DOHH2 (cell line): ENCODE results near the gene MLC1.

Experiments used
- EZH2phosphoT487 ChIP-seq: fragments of 200-600 bp; sonication (generic); IDR thresholded peaks from 2 replicates; pipeline ENCODE4 v1.6.1; 2017; ENCODE audit warnings: borderline replicate concordance, mild to moderate bottlenecking, antibody characterized with exemption, low read length, moderate library complexity, mixed read lengths
- TF ChIP-seq, protein P1 (sequence below): fragments of 200-600 bp; sonication (generic); IDR thresholded peaks from one replicate; pipeline ENCODE4 v1.5.1; 2014; ENCODE audit warnings: antibody characterized with exemption, mild to moderate bottlenecking, low read depth, low read length; ENCODE audit not compliant: poor library complexity, severe bottlenecking

DNA sequence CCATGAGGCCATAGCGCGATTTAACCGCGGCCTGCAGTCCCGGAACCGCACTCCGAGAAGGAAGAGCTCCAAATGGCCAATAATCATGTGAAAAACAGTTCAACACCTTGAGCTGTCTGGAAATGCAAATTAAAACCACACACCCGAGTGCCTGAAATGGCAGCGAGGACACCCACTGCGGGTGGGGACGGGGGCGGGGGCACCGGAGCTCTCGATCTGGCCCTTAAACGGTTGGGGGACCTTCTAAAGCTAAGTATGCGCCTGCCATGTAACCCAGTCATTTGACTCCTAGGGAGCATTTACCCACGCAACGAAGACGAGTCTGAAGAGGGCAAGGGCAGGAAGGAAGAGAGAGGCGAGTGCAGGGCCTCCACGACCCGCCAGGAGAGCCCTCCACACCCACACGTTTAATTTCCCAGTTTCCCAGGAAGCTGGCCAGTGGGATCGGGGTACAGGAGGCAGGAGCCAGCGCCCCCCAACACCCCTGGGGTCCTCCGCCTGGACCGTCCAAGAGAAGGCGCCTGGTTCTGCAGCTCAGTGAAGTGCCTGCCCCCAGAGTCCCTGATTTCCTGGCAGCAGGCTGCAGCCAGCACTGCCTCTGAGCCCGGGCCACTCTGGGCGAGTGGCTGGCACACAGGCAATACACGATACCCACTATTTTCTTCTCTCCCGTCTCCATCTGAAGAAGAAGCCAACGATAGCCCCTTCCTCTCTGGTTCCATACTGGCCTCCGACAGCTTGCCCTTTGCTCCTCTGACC, 28.8 kb downstream of the MLC1 start:
- TF ChIP-seq, protein P1, sequence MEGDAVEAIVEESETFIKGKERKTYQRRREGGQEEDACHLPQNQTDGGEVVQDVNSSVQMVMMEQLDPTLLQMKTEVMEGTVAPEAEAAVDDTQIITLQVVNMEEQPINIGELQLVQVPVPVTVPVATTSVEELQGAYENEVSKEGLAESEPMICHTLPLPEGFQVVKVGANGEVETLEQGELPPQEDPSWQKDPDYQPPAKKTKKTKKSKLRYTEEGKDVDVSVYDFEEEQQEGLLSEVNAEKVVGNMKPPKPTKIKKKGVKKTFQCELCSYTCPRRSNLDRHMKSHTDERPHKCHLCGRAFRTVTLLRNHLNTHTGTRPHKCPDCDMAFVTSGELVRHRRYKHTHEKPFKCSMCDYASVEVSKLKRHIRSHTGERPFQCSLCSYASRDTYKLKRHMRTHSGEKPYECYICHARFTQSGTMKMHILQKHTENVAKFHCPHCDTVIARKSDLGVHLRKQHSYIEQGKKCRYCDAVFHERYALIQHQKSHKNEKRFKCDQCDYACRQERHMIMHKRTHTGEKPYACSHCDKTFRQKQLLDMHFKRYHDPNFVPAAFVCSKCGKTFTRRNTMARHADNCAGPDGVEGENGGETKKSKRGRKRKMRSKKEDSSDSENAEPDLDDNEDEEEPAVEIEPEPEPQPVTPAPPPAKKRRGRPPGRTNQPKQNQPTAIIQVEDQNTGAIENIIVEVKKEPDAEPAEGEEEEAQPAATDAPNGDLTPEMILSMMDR: no peak
- TF ChIP-seq EZH2phosphoT487: no peak
